Stimulated activated CD4-positive, alpha-beta T cell treated with anti-CD3 and anti-CD28 coated beads, Interleukin-4, amount 100 ng/mL, for 24 hours (primary cell): ENCODE measurements around the gene H6PD.
"Not testable (repeated sequence)": the region's sequence is repeated elsewhere in the genome, so short reads cannot be mapped to it uniquely, and the experiment has no call there.

Experiments used
- DNase-seq: peaks from one replicate; pipeline ENCODE4 v3.0.0-alpha.2; 2020

The H6PD gene

GRCh38 chr1:9281071-9281827 lies 46.7 kb downstream of the H6PD start:
- no peak for DNase-seq

GRCh38 chr1:9281908-9282695 lies 47.5 kb downstream of the H6PD start:
- no peak for DNase-seq

- no peak for DNase-seq
Measured at GRCh38 chr1:9282696-9282955, 48.1 kb downstream of the H6PD start.

GRCh38 chr1:9284061-9284460 lies 49.5 kb downstream of the H6PD start:
- no peak for DNase-seq

- no peak for DNase-seq
Measured at GRCh38 chr1:9286556-9286955, 52.0 kb downstream of the H6PD start.

GRCh38 chr1:9289090-9289534 lies 54.5 kb downstream of the H6PD start:
- peak; percentile 90 for DNase-seq

GRCh38 chr1:9289711-9290485 lies 55.3 kb downstream of the H6PD start:
- peak; percentile 33 for DNase-seq

GRCh38 chr1:9291914-9292360 lies 57.4 kb downstream of the H6PD start:
- DNase-seq, result no peak

GRCh38 chr1:9292361-9293240 lies 58.0 kb downstream of the H6PD start, which contains the start of gene SPSB1:
SPSB1 (plus strand) TSS chr1:9292894; CDS start chr1:9355892, 62,998 bp downstream.
- peak; percentile 62 for DNase-seq

- no peak for DNase-seq
Measured at GRCh38 chr1:9293241-9293532, 58.6 kb downstream of the H6PD start.

GRCh38 chr1:9293533-9294404 lies 59.2 kb downstream of the H6PD start:
- peak; percentile 25 for DNase-seq

- DNase-seq, result peak; percentile 36
Measured at GRCh38 chr1:9294405-9294773, 59.8 kb downstream of the H6PD start.

GRCh38 chr1:9294910-9295636 lies 60.5 kb downstream of the H6PD start:
- no peak for DNase-seq

- no peak for DNase-seq
Measured at GRCh38 chr1:9295884-9296283, 61.3 kb downstream of the H6PD start.

- no peak for DNase-seq
Measured at GRCh38 chr1:9296850-9297249, 62.3 kb downstream of the H6PD start.

GRCh38 chr1:9297831-9298230 lies 63.3 kb downstream of the H6PD start:
- DNase-seq, result no peak

GRCh38 chr1:9298282-9298681 lies 63.7 kb downstream of the H6PD start:
- no peak for DNase-seq

GRCh38 chr1:9299571-9300541 lies 65.3 kb downstream of the H6PD start:
- DNase-seq, result not testable (repeated sequence)

- DNase-seq, result no peak
Measured at GRCh38 chr1:9300573-9300972, 66.0 kb downstream of the H6PD start.
